AML-193 (cell line): ENCODE measurements around the gene C19orf25.
"Not testable (repeated sequence)": the region's sequence is repeated elsewhere in the genome, so short reads cannot be mapped to it uniquely, and the experiment has no call there.

Experiments
- DNase-seq, 2 experiments: peaks; one replicate each; lab custom pipeline; 2025; lab: John Stamatoyannopoulos, UW

C19orf25 gene

GRCh38 chr19:1449467-1450442 is 29.3 kb downstream of the C19orf25 start, which contains the start of gene APC2:
Gene APC2 (plus strand): TSS chr19:1450121. CDS start chr19:1453002, 2,881 bp downstream.
- DNase-seq = no peak

- DNase-seq = no peak
Observed at GRCh38 chr19:1447944-1448343, 31.1 kb downstream of the C19orf25 start.

GRCh38 chr19:1447504-1447903 is 31.5 kb downstream of the C19orf25 start:
- DNase-seq = no peak

- DNase-seq = no peak
Observed at GRCh38 chr19:1446713-1447481, 32.1 kb downstream of the C19orf25 start.

GRCh38 chr19:1445932-1446712 is 32.9 kb downstream of the C19orf25 start:
- DNase-seq = no peak

- peak; percentile 23 to 26 for DNase-seq
Observed at GRCh38 chr19:1445185-1445931, 33.7 kb downstream of the C19orf25 start.

GRCh38 chr19:1441677-1442438 is 37.2 kb downstream of the C19orf25 start:
- no peak for DNase-seq

- DNase-seq = no peak
Observed at GRCh38 chr19:1441022-1441426, 38.0 kb downstream of the C19orf25 start.

GRCh38 chr19:1440418-1440801 is 38.6 kb downstream of the C19orf25 start:
- DNase-seq = no peak

- DNase-seq = not testable (repeated sequence)
Observed at GRCh38 chr19:1439525-1440417, 39.2 kb downstream of the C19orf25 start.

- no peak for DNase-seq
Observed at GRCh38 chr19:1438933-1439354, 40.1 kb downstream of the C19orf25 start.

GRCh38 chr19:1438035-1438932 is 40.7 kb downstream of the C19orf25 start, which contains the start of gene RPS15:
Gene RPS15 (plus strand): TSS chr19:1438396. CDS start chr19:1438426, 30 bp downstream.
- DNase-seq = peak; percentile 83 to 92

- no peak for DNase-seq
Observed at GRCh38 chr19:1437609-1438008, 41.4 kb downstream of the C19orf25 start.

- no peak for DNase-seq
Observed at GRCh38 chr19:1435378-1435989, 43.5 kb downstream of the C19orf25 start.

- DNase-seq = no peak
Observed at GRCh38 chr19:1434577-1435060, 44.4 kb downstream of the C19orf25 start.

GRCh38 chr19:1434040-1434366 is 45.0 kb downstream of the C19orf25 start:
- no peak for DNase-seq

- DNase-seq = no peak
Observed at GRCh38 chr19:1433119-1434039, 45.6 kb downstream of the C19orf25 start.
